ENCODE measurements around the gene ELAVL1.

Gene ELAVL1

DNA sequence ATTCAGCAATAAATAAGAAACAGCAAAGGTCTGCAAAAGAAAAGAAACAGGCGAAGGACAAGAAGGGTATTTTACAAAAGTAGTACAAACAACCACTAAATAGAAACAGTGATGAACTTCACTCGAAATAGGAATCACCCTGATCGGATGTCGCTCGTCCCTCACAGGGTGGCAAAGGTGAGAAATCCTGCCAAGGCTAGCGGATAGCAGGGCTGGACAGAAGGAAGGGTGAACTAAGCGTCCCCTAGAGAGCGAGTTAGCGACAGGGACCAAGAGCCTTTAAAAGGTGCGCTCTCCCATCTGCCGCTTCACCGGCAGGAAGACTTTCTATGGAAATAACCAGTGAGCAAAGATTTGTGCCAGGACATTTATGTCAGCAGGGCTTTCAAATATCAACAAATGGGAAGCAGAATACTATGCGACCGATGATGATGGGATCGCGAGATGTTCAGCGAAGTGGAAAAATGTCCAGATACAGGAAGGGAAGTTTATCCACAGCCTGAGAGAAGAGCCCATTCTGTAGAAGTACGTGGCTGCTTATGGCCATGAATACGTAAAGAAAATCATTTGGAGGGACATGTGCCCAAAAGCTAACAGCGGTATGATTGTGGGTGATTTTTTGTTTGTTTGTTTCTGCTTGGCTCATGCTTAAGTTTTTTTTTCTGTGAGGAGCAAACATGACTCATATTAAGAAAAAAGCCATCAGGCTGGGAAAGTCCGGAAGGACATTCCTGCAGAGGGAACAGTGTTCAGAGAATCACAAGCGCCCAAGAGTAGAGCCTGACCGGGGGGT is 18.9 kb downstream of the ELAVL1 start:
- TF ChIP-seq, protein P1, sequence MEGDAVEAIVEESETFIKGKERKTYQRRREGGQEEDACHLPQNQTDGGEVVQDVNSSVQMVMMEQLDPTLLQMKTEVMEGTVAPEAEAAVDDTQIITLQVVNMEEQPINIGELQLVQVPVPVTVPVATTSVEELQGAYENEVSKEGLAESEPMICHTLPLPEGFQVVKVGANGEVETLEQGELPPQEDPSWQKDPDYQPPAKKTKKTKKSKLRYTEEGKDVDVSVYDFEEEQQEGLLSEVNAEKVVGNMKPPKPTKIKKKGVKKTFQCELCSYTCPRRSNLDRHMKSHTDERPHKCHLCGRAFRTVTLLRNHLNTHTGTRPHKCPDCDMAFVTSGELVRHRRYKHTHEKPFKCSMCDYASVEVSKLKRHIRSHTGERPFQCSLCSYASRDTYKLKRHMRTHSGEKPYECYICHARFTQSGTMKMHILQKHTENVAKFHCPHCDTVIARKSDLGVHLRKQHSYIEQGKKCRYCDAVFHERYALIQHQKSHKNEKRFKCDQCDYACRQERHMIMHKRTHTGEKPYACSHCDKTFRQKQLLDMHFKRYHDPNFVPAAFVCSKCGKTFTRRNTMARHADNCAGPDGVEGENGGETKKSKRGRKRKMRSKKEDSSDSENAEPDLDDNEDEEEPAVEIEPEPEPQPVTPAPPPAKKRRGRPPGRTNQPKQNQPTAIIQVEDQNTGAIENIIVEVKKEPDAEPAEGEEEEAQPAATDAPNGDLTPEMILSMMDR (IDR thresholded peaks at IDR 0.05; ENCODE audit: low read depth, low read length, missing control alignments), result no peak
- no peak overlapping the region for H3K4me3 ChIP-seq (ENCODE audit: low read depth, low read length)
- DNase-seq (ENCODE audit: low read depth), result no peak

DNA sequence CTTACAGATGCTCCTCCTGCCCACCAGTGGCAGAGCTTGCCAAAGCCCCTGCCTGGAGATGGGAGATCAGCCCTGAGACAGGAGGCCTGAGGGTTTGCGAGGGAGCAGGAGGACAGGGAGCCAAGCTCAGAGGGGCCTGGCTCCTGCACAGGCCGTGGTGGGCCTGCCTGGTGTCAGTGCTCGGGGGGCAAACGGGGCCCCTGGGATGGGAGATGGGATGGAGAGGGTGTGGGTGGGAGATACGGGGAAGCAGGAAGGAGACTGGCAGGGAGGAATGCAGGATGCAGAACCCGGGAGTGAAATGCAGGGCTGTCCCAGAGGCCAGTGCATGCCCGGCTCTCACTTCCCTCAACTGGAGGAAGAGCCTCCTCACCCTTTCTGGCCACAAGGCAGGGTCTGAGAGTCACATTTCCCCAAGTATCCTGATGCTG is 19.9 kb downstream of the ELAVL1 start:
- no peak for DNase-seq (ENCODE audit: low read depth)
- TF ChIP-seq, protein P1 (IDR thresholded peaks at IDR 0.05; ENCODE audit: low read depth, low read length, missing control alignments), result no peak
- H3K4me3 ChIP-seq (ENCODE audit: low read depth, low read length), result no peak overlapping the region

DNA sequence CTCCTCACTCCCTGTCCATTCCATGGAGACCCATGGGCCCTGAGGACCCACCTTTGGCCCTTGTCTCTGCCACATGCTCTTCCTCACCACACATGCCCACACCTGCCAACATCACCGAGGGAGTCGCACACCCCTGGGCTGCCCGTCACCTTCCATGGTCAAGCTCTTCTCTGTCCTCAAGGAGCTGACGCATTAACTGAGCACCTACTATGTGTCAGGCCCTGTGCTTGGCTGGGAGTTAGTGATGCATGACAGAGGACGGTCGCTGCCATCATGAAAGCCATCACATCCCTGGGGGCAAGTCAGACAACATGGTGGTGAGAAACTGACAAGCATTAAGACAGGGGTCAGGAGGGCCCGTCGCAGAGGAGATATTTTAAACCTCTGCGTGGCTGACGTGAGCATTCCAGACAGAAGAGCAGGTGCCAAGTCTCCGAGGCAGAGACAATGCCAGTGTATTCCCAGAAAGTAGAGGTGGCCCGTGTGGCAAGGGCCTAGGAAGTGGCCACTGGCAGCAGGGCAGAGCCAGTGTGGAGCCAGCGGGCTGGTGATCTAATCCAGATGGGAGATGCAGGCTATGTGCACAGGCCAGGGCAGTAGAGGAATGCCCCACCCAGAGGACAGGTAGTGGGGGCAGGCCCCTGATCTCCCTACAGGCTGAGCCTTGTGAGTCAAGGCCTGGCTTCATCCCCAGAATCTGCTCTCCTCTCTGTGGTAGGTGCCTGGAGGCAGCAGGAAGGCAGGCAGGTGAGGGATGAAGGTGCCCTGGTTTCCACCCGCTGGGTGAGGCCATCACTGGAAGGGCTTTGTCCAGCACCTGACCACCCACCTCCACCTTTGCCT is 21.2 kb downstream of the ELAVL1 start:
- H3K4me3 ChIP-seq (ENCODE audit: low read depth, low read length), result no peak overlapping the region
- DNase-seq (ENCODE audit: low read depth), result no peak
- TF ChIP-seq, protein P1 (IDR thresholded peaks at IDR 0.05; ENCODE audit: low read depth, low read length, missing control alignments), result no peak

DNA sequence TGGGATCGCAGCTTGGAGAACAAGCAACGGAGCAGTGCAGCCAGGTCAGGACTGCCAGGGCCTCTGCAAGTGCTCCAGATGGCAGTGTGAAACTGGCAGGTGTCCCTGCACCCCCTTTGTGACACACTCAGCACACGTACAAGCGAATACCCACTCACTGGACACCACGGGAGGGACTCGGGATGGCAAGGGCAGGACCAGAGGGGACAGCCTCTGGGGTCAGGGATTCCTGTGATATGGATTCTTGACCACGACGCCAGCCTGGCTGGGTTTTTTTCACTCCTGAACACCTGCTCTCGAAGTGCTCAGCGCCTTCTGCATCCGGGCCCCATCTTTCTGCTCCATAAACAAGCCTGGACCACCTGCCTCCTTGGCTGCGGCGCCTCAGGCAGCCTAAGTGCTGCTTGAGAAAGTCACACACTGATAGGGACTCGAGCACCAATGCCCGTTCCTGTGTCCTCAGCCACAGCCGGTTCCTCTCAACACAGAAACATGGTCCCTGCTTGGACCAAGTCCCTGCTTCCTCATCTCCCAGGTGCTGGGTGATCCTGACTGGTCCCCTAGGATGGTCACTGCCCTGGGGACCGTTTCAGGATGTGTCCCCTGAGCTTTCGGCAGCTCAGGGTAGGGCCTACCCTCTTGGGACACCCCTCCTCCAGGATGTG is 22.0 kb downstream of the ELAVL1 start:
- TF ChIP-seq, protein P1 (IDR thresholded peaks at IDR 0.05; ENCODE audit: low read depth, low read length, missing control alignments), result no peak
- H3K4me3 ChIP-seq (ENCODE audit: low read depth, low read length), result no peak overlapping the region
- DNase-seq (ENCODE audit: low read depth), result no peak

DNA sequence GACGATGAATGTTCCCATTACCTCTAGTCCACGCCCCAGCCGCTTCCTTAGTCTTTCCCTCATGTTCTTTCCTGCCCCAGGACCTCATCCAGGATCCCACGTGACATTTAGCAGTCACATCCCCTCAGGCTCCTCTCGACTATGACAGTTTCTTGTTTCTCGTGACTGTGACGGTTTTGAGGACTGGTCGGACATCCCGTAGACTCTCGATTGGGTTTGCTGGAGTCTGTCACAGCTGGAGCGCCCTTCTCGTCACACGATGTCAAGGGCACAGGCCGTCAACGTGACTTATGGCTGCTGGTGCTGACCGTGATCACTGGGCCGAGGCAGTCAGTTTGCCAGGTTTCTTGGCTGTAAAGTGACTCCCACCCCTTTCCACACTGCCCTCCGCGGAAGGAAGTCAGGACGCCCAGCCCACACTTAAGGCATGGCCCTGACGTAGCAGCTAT is 22.8 kb downstream of the ELAVL1 start:
- no peak for DNase-seq (ENCODE audit: low read depth)
- no peak overlapping the region for H3K4me3 ChIP-seq (ENCODE audit: low read depth, low read length)
- TF ChIP-seq, protein P1 (IDR thresholded peaks at IDR 0.05; ENCODE audit: low read depth, low read length, missing control alignments), result no peak

DNA sequence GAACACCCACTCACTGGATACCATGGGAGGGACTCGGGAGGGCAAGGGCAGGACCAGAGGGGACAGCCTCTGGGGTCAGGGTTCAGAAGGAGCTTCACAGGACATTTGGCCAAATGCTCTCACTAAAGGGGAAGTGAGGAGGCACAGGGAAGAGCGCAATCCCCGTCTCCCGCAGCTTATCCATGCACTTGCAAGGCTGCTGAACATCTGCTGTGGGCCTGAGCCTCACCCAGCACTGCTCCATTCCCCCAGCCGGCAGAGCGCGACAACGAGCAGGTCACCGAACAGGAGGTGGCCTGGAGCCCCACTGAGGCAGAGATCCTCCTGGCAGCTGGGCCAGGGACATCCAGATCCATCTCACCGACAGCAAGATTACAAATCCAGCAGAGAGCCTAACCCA is 23.3 kb downstream of the ELAVL1 start:
- no peak overlapping the region for H3K4me3 ChIP-seq (ENCODE audit: low read depth, low read length)
- TF ChIP-seq, protein P1 (IDR thresholded peaks at IDR 0.05; ENCODE audit: low read depth, low read length, missing control alignments), result no peak
- DNase-seq (ENCODE audit: low read depth), result no peak
